ENCODE results near the gene CRHR2.

DNA sequence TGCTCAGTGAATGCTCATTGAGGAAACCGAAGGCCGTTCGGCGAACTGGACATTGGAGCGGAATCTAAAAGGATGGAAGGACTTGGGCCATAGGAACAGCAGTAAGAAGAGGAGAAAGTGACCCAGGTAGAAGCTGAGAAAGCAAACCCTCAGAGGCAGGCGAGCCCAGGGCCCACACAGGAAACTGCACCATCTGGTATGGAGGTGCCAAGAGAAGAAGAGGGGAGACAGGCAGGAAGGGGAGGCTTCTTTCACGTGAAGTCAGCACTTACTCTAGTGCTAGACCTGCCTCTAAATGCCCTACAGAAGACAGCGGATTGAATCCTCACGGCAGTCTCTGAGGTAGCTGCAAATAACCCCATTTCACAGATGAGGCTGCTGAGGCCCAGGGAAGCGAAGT, 10.2 kb upstream of the CRHR2 start:
- TF ChIP-seq, protein P1, sequence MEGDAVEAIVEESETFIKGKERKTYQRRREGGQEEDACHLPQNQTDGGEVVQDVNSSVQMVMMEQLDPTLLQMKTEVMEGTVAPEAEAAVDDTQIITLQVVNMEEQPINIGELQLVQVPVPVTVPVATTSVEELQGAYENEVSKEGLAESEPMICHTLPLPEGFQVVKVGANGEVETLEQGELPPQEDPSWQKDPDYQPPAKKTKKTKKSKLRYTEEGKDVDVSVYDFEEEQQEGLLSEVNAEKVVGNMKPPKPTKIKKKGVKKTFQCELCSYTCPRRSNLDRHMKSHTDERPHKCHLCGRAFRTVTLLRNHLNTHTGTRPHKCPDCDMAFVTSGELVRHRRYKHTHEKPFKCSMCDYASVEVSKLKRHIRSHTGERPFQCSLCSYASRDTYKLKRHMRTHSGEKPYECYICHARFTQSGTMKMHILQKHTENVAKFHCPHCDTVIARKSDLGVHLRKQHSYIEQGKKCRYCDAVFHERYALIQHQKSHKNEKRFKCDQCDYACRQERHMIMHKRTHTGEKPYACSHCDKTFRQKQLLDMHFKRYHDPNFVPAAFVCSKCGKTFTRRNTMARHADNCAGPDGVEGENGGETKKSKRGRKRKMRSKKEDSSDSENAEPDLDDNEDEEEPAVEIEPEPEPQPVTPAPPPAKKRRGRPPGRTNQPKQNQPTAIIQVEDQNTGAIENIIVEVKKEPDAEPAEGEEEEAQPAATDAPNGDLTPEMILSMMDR (IDR thresholded peaks at IDR 0.05; ENCODE audit: low read depth, low read length, poor library complexity, severe bottlenecking): no peak
- no peak for TF ChIP-seq EZH2phosphoT487 (IDR thresholded peaks at IDR 0.05; ENCODE audit: borderline replicate concordance, low read length)

Measured in DOHH2 (cell line).